HG03520 (cell line): ENCODE measurements around the gene MRPL36.
"Not testable (repeated sequence)": the region's sequence is repeated elsewhere in the genome, so short reads cannot be mapped to it uniquely, and the experiment has no call there.

Experiments
- ATAC-seq: cut with Tn5 transposase; IDR thresholded peaks from one replicate; pipeline ENCODE4 v1.9.1; 2021; ENCODE audit warnings: mild to moderate bottlenecking, moderate library complexity; ENCODE audit not compliant: unreplicated experiment

MRPL36 gene

GRCh38 chr5:1797103-1797800 is 2.4 kb downstream of the MRPL36 start:
- ATAC-seq, result no peak

GRCh38 chr5:1796371-1797102 is 3.1 kb downstream of the MRPL36 start:
- ATAC-seq, result no peak

DNA sequence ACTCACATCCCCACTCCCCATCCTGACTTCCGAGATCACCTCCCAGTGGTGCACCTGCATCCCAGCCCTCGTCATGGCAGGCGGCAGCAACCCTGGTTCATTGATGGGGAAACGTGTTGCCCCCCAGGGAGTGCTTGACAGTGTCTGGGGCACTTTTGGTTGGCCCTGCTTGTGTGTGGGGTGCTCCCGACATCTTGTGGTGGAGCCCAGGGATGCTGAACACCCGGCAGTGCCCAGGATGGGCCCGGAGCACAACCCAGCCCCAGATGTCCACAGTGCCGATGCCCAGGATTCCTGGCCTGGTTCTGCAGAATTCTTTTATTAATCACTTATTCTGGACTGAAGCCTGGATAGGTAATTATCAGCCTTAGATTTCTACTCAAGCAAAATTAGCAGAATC is 3.7 kb downstream of the MRPL36 start:
- ATAC-seq, result no peak

DNA sequence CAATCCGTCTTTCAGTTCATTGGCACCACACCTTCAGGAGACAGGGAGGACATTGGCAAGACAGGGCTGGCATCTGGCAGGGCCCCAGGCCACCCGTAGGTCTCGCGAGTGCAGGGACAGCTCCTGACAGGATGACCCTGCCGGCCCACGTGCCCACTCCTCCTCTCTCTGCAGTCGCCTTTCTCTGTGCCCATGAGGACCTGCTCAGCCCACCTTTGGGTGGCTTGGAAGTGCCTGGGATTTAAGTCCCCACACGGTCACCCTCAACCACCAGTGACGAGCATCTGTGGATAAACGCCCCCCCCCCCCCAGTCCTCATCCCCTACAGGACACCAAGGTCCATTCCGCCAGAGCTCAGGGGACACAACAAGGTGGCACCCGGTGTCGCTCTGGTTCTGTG is 4.1 kb downstream of the MRPL36 start:
- ATAC-seq, result no peak

DNA sequence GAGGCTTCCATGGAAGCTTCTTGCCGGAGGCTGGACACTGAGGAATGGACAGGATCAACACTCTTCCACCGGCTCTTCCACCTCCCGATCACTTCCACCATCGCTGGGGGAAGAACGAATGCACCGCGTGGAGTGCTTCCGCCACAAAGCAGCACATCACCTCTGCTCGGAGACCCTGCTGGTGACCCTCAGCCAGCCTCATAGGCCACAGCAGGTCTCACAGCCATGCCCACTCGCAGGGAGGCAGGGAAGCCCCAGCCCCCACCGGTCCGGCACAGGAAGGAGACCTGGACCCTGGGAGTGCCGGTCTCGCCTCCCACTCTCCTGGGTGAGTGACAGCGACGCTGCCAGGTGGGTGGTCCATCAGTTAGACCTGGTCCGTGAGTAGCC is 4.7 kb downstream of the MRPL36 start:
- ATAC-seq, result no peak

DNA sequence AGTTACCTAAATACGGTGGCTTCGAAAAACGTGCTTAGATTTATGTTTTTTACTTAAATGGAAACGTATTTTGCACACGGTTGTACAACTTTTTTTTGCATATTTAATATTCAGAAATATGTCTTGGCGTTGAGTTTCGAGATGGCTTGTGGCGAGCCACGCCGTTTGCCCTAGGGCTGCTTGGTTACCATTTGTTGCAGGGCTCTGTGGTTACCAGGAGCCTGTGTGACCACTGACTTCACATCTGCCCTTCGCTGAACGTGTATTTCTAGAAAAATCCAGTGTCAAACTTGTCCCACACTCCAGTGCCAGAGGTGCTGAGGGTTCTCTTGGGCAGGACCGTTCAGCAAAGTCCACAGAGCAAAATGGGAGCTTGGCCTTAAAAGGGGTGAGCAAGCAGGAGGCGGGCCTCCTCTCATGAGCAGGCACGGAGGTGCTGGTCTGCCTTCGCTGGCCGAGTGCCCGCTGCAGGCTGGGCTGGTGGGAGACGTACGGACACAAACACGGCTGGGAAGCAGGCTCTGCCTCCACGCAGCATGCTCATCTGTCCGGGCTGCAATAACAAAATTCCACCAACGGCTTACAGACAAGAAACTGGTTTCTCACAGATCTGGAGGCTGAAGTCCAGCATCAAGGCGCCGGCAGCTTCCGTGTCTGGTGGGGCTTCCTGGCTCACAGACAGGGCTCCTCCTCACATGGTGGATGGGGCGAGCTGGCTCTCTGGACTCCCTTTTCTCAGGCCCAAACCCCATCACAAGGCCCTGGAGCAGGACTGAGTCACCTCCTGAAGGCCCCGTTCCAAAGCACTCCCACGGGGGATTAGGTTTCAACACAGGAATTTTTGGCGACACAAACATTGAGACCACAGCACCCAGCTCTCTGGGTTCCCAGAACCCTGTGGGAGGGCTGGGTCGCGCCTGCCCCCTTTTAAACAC is 5.4 kb downstream of the MRPL36 start:
- no peak for ATAC-seq

GRCh38 chr5:1793301-1793740 is 6.3 kb downstream of the MRPL36 start:
- no peak for ATAC-seq

DNA sequence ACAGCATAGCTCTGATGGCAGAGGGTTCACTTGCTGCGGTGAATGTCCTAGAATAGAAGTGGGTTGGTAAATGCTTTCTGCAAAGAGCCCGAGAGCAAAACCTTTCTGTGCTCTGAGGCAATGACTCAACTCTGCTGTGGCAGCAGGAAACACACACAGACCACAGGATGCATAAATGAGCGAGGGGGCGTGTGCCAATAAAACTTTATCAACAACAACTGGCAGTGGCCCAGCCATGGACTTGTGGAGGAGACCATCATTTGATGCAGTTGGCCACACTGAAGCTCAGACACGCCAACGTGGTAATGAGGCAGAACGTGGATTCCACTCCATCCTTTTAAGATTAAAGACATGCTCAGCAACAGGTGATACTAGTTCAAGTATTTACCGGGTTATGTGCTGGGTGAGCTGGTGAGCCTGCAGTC is 6.8 kb downstream of the MRPL36 start:
- ATAC-seq, result peak; percentile 98

- ATAC-seq, result no peak
Measured at GRCh38 chr5:1791176-1791575, 8.5 kb downstream of the MRPL36 start.

GRCh38 chr5:1789834-1790471 is 9.7 kb downstream of the MRPL36 start:
- no peak for ATAC-seq

DNA sequence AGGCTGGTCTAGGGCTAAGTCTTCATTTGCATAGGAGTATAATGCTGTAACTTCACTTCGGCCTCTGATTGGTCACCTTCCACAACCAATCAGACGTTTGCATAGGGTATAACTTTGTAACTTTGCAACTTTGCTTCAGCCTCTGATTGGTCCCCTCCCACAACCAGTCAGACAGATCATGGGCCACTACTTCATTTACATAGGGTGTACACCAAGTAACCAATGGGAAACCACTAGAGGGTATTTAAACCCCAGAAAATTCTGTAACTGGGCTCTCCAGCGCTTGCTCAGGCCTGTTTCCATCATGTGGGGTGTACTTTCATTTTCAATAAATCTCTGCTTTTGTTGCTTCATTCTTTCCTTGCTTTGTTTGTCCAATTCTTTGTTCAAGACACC is 10.2 kb downstream of the MRPL36 start:
- not testable (repeated sequence) for ATAC-seq

- ATAC-seq, result no peak
Measured at GRCh38 chr5:1788828-1789227, 10.8 kb downstream of the MRPL36 start.

GRCh38 chr5:1788200-1788599 is 11.4 kb downstream of the MRPL36 start:
- ATAC-seq, result no peak

DNA sequence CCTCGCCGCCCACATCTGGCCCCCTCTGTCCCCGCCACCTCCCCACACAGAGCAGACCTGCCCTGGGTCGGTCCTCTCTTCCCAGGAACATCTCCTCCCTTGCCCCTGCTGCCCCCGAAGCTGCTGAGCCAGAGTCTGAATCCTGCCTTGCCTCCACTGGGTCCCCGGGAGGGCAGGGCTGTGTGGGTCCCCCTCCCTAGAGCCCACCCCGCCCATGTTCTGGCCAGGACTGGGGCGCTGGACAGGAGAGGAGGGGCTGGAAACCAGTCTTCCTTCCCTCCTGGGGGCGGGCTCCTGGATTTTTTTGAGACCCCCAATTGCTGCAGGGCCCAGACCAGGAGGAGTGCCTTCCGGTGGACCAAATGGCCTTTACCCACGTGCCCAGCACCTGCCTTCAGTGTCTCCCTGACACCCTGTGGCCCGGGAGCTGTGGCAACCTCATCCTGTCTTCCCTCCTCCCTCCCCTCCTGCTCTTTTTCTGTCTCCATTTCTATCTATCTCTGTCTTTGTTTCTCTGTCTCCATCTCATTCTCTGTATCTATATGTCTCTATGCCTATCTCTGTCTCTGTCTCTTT is 12.1 kb downstream of the MRPL36 start:
- no peak for ATAC-seq

- no peak for ATAC-seq
Measured at GRCh38 chr5:1786621-1787471, 12.8 kb downstream of the MRPL36 start.

GRCh38 chr5:1785984-1786383 is 13.7 kb downstream of the MRPL36 start:
- no peak for ATAC-seq

DNA sequence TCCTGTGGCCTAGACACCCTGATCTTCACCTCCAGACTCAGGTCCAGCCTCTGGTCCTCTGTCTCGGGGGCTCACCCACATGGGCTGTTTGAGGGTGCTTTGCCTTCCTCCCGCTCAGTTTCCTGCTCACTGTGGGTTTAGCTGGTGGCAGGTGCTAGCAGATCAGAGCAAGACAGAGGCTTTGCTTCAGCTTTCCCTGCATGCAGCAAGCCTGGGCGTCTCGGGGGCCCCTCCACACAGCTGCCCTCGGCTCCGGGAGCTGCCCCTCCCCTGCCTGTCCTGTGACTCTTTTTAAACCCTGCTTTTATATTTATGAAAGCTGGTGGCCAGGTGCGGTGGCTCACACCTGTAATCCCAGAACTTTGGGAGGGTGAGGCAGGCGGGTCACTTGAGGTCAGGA is 14.6 kb downstream of the MRPL36 start:
- ATAC-seq, result no peak

GRCh38 chr5:1784197-1785050 is 15.2 kb downstream of the MRPL36 start:
- ATAC-seq, result no peak

DNA sequence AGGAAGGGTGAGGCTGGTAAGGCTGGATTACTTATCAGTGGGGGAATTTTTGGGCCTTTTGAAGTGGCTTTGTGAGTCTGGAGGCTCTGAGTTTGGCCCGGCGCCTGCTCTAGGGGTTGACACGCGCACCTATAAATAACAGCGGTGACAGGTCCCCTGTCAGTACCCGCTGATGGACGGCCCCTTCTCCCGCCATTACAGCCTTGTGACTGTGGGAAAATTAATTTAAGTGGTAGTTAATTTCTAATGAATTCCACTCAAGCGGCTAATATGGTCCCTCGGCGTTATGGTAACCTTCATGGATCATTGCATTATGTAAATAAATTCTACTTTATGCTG is 16.5 kb downstream of the MRPL36 start:
- peak; percentile 82 for ATAC-seq
